SW480 (cell line): ENCODE measurements around the gene DDA1.
"Not testable (repeated sequence)": the region's sequence is repeated elsewhere in the genome, so short reads cannot be mapped to it uniquely, and the experiment has no call there.

Experiments used
- DNase-seq: peaks from one replicate; pipeline ENCODE4 v3.0.0-alpha.2; 2016; ENCODE audit warnings: low spot score

Gene DDA1

DNA sequence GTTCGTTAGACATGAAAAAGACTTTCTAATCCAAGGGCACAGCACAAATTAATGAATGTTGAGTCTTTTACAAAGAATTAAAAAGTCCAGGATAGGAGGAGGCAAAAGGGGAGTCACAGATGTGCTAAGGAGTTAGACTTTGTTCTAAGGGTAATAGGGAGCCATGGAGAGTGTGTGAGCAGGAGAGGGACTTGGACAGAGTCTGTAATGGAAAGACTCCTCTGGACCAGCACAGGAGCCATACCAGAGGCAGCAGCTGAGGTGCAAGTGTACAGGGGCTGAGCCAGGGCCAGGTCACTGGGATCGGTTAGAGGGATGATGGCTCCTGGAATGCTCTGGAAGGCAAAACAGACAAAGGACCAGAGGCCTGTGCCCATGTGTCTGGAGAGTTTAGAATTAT lies 38.5 kb downstream of the DDA1 start:
- no peak for DNase-seq

DNA sequence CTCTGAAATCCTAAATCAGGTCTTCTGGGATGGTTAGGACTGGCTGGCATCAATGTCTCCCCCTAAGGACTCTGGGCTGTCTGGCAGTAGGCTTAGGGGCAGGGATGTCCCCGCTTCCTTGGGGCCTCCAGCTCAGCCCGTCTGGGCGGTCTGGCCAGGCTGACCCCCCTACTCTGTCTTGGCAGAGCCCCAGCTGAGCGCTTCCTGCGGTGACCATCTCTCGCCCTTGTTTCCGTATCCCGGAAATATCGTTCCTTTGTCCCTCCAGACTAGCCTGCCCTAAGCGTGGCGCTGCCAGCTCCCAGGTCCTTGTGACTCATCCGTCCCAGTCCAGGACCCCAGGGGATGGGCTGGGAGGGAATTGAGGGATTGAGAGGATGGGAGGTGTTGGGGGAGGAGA lies 39.3 kb downstream of the DDA1 start:
- DNase-seq = peak; percentile 53

DNA sequence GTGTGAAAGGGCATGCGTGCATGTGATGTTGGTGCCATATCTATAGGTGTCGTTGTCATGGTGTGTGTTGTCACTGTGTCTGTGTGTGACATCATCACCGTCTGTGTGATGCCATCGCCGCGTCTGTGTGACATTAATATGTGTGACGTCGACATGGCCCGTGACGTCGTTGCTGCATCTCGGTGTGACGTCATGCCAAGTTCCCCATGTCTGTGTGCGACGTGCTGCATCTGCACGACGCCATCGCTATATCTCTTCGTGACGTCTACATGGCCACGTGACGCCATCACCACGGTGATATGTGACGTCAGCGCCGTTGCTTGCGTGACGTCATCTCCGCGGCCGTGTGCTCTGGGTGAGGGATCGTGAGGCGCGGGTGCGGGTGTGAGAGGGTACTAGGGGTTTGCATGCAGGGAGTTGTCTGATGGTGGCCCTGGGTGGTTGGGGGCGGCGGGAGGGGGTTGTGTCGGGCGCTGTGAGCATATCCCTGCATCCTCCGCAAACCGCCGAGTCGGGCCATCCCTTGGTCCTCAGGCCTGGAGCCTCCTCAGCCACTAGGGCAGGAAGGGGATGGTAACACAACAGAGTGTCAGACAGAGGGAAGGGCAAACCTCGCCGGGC lies 42.6 kb downstream of the DDA1 start:
- DNase-seq = no peak

DNA sequence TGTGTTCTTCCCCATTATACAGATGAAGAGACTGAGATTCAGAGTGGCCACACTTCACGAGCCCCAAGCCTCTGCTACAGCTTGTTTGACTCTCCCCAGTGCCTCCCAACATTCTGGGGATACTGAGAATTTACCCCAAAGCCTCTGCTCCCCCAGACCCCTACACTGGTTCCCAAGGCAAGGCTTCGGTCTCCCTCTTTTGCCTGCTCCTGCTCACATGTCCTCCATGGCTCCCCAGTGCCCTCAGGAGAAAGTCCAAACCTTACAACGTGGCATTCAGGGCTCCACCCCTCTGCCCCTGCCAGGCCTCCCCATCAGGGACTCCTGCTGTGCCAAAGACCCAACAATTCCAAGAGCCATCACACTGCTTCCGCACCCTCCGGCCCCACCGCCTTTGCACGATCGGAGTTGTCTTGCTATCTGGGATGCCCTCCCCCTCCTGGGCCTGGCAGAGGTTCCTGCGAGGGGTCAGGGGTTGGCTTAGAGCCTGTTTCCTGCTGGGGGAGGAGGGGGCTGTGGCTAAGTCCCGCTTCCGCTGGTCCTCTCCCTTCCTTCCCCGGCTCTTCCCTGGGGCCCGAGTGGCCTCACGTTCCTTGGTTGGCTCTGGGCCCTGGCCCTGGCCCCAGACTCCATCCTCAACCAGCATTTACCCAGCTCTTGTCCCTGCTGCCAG lies 43.4 kb downstream of the DDA1 start:
- no peak for DNase-seq

DNA sequence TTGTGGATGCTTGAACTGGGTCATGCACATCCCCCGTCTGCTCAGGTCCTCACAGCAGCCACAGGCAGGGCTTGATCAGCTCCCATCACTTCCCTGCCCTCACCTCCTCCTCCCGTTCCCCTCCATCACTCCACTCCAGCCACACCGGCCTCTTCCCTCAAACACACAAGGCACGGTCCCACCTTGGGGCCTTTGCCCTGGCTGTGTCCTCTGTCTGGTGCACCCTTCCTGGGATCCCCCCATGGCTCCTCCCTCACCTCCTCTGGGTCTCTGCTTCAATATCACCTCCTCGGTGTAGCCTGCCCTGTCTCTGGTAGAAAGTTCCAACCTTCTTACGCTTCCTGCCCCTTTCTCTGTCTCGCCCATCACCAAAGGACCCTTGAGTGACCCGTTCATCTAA lies 44.0 kb downstream of the DDA1 start:
- DNase-seq = no peak

DNA sequence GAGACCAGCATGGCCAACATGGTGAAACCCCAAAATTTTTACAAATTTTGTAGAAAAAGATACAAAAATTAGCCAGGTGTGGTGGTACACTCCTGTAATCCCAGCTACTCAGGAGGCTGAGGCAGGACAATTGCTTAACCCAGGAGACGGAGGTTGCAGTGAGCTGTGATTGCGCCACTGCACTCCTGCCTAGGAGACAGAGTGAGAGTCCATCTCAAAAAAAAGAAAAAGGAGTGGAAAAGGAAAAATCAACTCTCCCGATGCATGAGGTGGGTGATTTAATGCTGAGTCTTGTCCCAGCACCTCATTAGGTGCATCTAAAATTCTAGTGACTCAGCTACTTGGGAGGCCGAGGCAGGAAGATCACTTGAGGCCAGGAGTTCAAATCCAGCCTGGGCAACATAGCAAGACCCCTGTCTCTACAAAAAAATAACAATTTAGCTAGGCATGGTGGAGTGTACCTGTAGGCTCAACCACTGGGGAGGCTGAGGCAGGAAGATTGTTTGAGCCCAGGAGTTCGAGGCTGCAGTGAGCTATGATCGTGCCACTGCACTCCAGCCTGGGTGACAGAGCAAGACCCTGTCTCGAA lies 47.8 kb downstream of the DDA1 start:
- DNase-seq = no peak

DNA sequence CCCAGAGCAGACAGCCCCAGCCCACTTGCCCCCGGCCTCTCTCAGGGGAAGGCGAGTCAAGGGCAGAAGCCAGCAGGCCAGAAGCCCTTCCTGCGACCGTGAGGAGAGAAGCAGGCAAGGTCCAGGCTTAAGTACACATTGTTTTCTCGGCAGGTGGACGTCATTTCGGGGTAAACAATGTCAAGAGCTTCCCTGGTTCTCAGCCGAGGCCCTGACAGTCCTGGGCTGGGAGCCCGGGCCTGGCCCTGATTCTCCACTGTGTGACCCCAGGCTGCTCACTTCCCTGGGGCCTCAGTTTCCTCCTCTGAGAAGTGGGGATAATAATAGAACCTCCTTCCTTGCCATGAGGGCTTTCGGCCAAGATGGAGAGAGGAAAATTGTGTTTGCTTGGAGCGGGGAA lies 48.4 kb downstream of the DDA1 start:
- no peak for DNase-seq

DNA sequence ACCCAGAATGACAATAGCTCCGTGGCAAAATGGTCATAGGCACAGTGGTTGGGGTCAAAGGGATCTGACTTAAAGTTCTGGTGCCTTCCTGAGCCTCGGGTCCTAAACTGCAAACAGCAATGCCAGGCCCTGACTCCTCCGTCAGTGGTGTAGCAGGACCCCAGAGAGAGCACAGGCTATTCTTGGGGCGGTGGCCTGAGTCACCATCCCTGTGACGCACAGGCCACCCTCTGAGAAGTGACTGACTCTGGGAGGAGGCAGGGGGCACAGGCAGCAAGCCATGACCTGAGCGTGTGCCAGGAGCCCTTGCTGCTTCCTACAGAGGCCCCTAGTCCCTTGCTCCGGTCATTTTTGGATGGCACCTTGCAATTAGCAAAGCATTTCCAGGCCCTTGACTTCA lies 49.0 kb downstream of the DDA1 start:
- DNase-seq = no peak

DNA sequence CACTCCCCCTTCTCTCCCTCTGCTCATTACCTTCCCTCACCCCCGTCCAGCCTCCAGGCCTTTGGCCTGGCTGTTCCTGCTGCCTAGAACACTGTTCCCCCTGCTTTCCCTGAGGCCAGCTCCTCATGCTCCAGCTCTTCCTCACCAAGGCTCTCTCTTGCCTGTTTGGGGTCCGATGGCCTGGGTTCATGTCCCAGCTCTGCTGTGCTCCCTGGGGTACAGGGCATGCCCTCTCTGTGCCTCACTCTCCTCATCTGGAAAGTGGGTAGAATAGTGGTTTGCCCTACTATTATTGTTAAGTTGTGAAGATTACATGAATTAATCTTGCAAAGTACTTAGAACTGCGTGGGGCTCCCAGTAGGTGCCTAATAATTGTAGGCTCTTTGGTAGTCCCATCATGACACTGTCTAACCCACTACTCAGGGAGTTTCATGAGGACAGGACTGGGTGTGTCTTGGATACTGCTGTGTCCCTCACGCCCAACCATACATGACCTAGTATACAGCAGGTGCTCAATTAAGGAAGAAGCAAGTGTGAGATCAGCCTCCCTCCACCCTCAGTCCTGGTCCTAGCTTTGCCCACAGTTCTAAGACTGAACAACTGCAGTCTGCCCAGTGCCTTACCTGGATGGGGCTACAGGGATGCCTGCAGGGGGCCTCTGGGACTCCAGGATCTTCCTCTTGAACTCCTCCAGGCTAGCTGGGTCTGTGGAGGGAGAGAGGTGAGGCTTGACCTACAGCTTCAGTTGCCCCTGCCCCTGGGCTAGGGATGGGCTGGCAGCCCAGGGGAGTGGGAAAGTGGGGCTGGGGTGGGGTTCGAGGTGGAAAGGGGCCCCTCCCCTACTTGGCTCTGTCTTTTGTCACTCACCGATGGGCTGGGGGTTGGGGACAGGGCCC lies 50.8 kb downstream of the DDA1 start:
- no peak for DNase-seq

DNA sequence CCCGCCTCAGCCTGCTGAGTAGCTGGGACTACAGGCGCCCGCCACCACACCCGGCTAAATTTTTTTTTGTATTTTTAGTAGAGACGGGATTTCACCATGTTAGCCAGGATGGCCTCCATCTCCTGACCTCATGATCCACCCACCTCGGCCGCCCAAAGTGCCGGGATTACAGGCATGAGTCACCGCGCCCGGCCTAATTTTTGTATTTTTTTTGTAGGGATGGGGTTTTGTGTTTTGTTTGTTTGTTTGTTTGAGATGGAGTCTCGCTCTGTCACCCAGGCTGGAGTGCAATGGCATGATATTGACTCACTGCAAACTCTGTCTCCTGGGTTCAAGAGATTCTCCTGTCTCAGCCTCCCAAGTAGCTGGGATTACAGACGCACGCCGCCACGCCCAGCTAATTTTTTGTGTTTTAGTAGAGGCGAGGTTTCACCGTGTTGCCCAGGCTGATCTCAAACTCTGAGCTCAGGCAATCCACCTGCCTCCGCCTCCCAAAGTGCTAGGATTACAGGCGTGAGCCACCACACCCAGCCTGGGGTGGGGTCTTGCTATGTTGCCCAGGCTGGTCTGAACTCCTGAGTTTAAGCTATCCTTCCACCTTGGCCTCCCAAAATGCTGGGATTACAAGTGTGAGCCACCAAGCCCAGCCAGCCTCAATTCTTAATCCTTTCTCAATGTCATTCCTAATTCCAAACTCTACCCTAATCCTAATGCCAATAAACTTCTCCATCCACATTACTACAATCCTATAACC lies 54.7 kb downstream of the DDA1 start:
- DNase-seq = not testable (repeated sequence)

DNA sequence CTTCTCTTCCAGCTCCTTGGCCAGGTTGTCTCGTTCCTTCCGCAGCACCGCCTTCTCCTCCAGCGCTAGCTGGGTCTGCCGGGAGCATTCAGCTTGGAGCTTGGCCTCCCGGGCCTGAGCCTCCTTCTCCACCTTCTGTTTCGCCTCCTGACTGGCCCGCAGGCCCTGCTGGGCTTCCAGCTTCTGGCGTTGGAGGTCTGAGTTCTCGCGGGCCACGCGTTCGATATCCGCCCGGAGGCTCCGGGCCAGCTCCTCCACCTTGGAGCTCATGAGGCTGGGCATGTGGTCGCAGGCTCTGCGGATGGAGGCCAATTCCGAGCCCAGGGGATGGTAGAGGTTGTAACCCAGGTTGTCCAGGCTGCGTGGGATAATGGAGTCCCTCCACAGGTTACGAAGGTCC lies 56.0 kb downstream of the DDA1 start:
- no peak for DNase-seq

DNA sequence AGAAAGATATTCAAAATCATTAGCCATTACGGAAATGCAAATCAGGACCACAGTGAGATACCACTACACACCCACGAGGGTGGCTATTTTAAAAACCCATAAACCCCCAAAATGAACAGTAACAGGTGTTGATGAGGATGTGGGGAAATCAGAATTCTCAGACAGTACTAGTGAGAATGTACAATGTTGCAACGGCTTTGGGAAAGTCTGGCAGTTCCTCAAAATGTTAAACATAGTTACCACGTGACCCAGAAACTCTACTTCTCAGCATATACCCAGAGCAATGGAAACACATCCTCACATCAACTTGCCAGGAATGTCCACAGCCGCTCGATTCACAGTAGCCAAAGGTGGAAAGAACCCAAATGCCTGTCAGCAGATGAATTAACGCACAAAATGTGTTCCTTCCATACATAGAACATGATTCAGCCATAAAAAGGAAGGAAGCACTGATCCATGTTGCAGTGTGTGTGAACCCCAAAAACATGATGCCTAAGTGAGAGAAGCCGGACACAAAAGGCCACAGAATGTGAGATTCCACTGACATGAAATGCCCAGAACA lies 60.7 kb downstream of the DDA1 start:
- no peak for DNase-seq
